IMR-90 (cell line): ENCODE results near the gene PBXIP1. TPM values are rescaled to one million over a fixed set of nuclear protein-coding genes. Genes with fewer than 3 reads are reported as not detected.

Experiments
- ATAC-seq: fragments of 200-7000 bp; cut with Tn5 transposase; 2 replicates; pipeline ENCODE4 v1.9.1; 2020; ENCODE audit warnings: low read depth, mild to moderate bottlenecking, moderate library complexity
- BruUV-seq: library from RNA; stranded (reverse); fragments of 400-500 nt; replicated peaks from 2 replicates; lab custom pipeline; 2021; lab: Mats Ljungman, UMichigan
- CTCF ChIA-PET: fragments of 300-600 bp; formaldehyde crosslinking; extraction: SDS; loops from one replicate; lab custom pipeline; 2021; ENCODE audit warnings: antibody characterized with exemption; lab: Yijun Ruan, JAX
- POLR2A ChIA-PET: fragments of 300-600 bp; sonication (Branson Sonifier 250); formaldehyde crosslinking; loops from one replicate; lab custom pipeline; 2022; ENCODE audit warnings: antibody characterized with exemption; ENCODE audit not compliant: unreplicated experiment; lab: Charles Lee
- DNase-seq: peaks from one replicate; pipeline ENCODE4 v3.0.0; 2013
- H2AFZ ChIP-seq: replicated peaks from 2 replicates; pipeline ENCODE3; 2013; ENCODE audit warnings: low read length, mild to moderate bottlenecking; ENCODE audit not compliant: poor library complexity
- H2AK5ac ChIP-seq: 2 replicates; pipeline ENCODE4 v1.6.1; 2013; ENCODE audit warnings: low read depth, low read length, inconsistent platforms
- H2AK9ac ChIP-seq: replicated peaks from 2 replicates; pipeline ENCODE3; 2013; ENCODE audit warnings: mild to moderate bottlenecking, low read depth, low read length, moderate library complexity; ENCODE audit not compliant: poor library complexity
- H2BK120ac ChIP-seq: 2 replicates; pipeline ENCODE4 v1.6.1; 2013; ENCODE audit warnings: low read depth, low read length, inconsistent platforms
- H2BK15ac ChIP-seq: 3 replicates; pipeline ENCODE4 v1.6.1; 2013; ENCODE audit warnings: low read depth, low read length, inconsistent platforms
- H2BK20ac ChIP-seq: 2 replicates; pipeline ENCODE4 v1.6.1; 2013; ENCODE audit warnings: low read depth, mild to moderate bottlenecking, inconsistent platforms, low read length, moderate library complexity
- H2BK5ac ChIP-seq: 2 replicates; pipeline ENCODE4 v1.6.1; 2013; ENCODE audit warnings: mild to moderate bottlenecking, low read depth, low read length, inconsistent platforms; ENCODE audit not compliant: poor library complexity, severe bottlenecking
- H3K14ac ChIP-seq: replicated peaks from 2 replicates; pipeline ENCODE4 v1.6.1; 2013; ENCODE audit warnings: low read depth, low read length, inconsistent platforms
- H3K18ac ChIP-seq: 2 replicates; pipeline ENCODE4 v1.6.1; 2013; ENCODE audit warnings: low read depth, low read length, control low read depth
- H3K23ac ChIP-seq: 2 replicates; pipeline ENCODE4 v1.6.1; 2013; ENCODE audit warnings: low read depth, low read length, inconsistent platforms
- H3K27ac ChIP-seq: 2 replicates; pipeline ENCODE4 v1.5.1; 2013; ENCODE audit warnings: mild to moderate bottlenecking, control low read depth, low read length; ENCODE audit not compliant: insufficient read depth
- H3K27me3 ChIP-seq: 2 replicates; pipeline ENCODE4 v1.6.1; 2013; ENCODE audit warnings: low read length; ENCODE audit not compliant: control insufficient read depth, insufficient read depth
- H3K36me3 ChIP-seq: 2 replicates; pipeline ENCODE4 v1.6.1; 2013; ENCODE audit warnings: low read length, mixed read lengths; ENCODE audit not compliant: control insufficient read depth, insufficient read depth
- H3K4ac ChIP-seq: 2 replicates; pipeline ENCODE4 v1.6.1; 2013; ENCODE audit warnings: low read depth, low read length, inconsistent platforms
- H3K4me1 ChIP-seq: 2 replicates; pipeline ENCODE4 v1.6.1; 2013; ENCODE audit warnings: low read length, mixed read lengths; ENCODE audit not compliant: control insufficient read depth, insufficient read depth
- H3K4me2 ChIP-seq: 2 replicates; pipeline ENCODE4 v1.6.1; 2013; ENCODE audit warnings: low read depth, mild to moderate bottlenecking, control low read depth, low read length, moderate library complexity
- H3K4me3 ChIP-seq: 2 replicates; pipeline ENCODE4 v1.5.1; 2013; ENCODE audit warnings: low read depth, mild to moderate bottlenecking, control low read depth, low read length, moderate library complexity; ENCODE audit not compliant: insufficient read depth
- H3K56ac ChIP-seq: 2 replicates; pipeline ENCODE4 v1.6.1; 2013; ENCODE audit warnings: low read length, inconsistent platforms; ENCODE audit not compliant: insufficient read depth; ENCODE audit errors: extremely low read depth
- H3K79me1 ChIP-seq, 2 experiments: 2 replicates each; pipeline ENCODE4 v1.6.1; 2013; ENCODE audit warnings: low read length in 2 of 2, inconsistent platforms in 1 of 2, low read depth in 1 of 2
- H3K9ac ChIP-seq: 2 replicates; pipeline ENCODE4 v1.6.1; 2013; ENCODE audit warnings: low read depth, low read length, control low read depth
- H3K9me1 ChIP-seq: 2 replicates; pipeline ENCODE4 v1.6.1; 2013; ENCODE audit warnings: low read length, inconsistent platforms; ENCODE audit not compliant: insufficient read depth
- H3K9me3 ChIP-seq: 2 replicates; pipeline ENCODE4 v1.6.1; 2013; ENCODE audit warnings: low read length; ENCODE audit not compliant: control insufficient read depth, insufficient read depth
- H4K20me1 ChIP-seq: 2 replicates; pipeline ENCODE4 v1.6.1; 2013; ENCODE audit warnings: low read length, inconsistent platforms; ENCODE audit not compliant: insufficient read depth
- H4K5ac ChIP-seq: 2 replicates; pipeline ENCODE4 v1.6.1; 2013; ENCODE audit warnings: mild to moderate bottlenecking, low read depth, low read length, control low read depth
- H4K8ac ChIP-seq, 2 experiments: 2 replicates each; pipeline ENCODE4 v1.6.1; 2013; ENCODE audit warnings: low read depth in 2 of 2, low read length in 2 of 2, control low read depth in 1 of 2, inconsistent platforms in 1 of 2
- H4K91ac ChIP-seq: 2 replicates; pipeline ENCODE4 v1.6.1; 2013; ENCODE audit warnings: low read depth, low read length, inconsistent platforms; ENCODE audit not compliant: insufficient read depth
- BHLHE40 ChIP-seq: fragments of 150-350 bp; IDR thresholded peaks from 2 replicates; pipeline ENCODE4 v1.6.1; 2016; ENCODE audit warnings: mild to moderate bottlenecking, low read depth, low read length
- CEBPB ChIP-seq: IDR thresholded peaks from 2 replicates; pipeline ENCODE4 v1.6.1; 2012; ENCODE audit warnings: low read depth, low read length, improper control_type of control experiment
- CHD1 ChIP-seq: IDR thresholded peaks from 2 replicates; pipeline ENCODE4 v1.6.1; 2012; ENCODE audit warnings: low read depth, low read length, improper control_type of control experiment
- MAFK ChIP-seq: IDR thresholded peaks from 2 replicates; pipeline ENCODE4 v1.6.1; 2012; ENCODE audit warnings: low read depth, low read length, improper control_type of control experiment
- MAZ ChIP-seq: IDR thresholded peaks from 2 replicates; pipeline ENCODE4 v1.6.1; 2012; ENCODE audit warnings: low read depth, mild to moderate bottlenecking, low read length, improper control_type of control experiment, moderate library complexity, borderline replicate concordance
- NFE2L2 ChIP-seq: fragments of 150-350 bp; IDR thresholded peaks from 2 replicates; pipeline ENCODE4 v1.6.1; 2016; ENCODE audit warnings: low read depth, mild to moderate bottlenecking, low read length
- RAD21 ChIP-seq: IDR thresholded peaks from 2 replicates; pipeline ENCODE4 v1.6.1; 2012; ENCODE audit warnings: low read length, improper control_type of control experiment
- RFX5 ChIP-seq: IDR thresholded peaks from 2 replicates; pipeline ENCODE4 v1.8.0; 2012; ENCODE audit warnings: low read depth, mild to moderate bottlenecking, low read length, moderate library complexity
- SMC3 ChIP-seq: fragments of 150-350 bp; IDR thresholded peaks from 2 replicates; pipeline ENCODE4 v1.6.1; 2016; ENCODE audit warnings: low read depth, mild to moderate bottlenecking, antibody characterized with exemption, low read length, moderate library complexity
- WGBS, 2 experiments: methylation state at CpG; one replicate each; pipeline versions ENCODE4 v1.1.5 to v1.1.7; 2013; ENCODE audit warnings: missing lambda C conversion rate in 2 of 2; ENCODE audit not compliant: insufficient read length in 1 of 2; ENCODE audit errors: extremely low coverage in 2 of 2; 5-methylcytosine and 5-hydroxymethylcytosine counted together
- dilution Hi-C: fragments of 300-500 bp; cut with HindIII; formaldehyde crosslinking; loops from one replicate; pipeline ENCODE4 v1.14.3; 2018; ENCODE audit warnings: low sequenced_read_pairs; ENCODE audit not compliant: unreplicated experiment
- in situ Hi-C: fragments of 300-500 bp; cut with MboI; formaldehyde crosslinking; loops from 3 replicates; pipeline ENCODE4 v1.14.3; 2019; ENCODE audit warnings: low sequenced_read_pairs, inconsistent platforms, mixed read lengths
- intact Hi-C: fragments of 100-400 bp; cut with micrococcal nuclease; formaldehyde crosslinking; loops from 2 replicates; pipeline ENCODE4 v1.10.0; 2022
- polyA plus RNA-seq, 3 experiments: library from polyadenylated mRNA; depleted of rRNA; stranded (reverse); fragments of >200 nt; gene quantifications; 2 replicates each; pipeline ENCODE4 v1.2.3, GENCODE V29; 2012; ENCODE audit warnings: low replicate concordance in 1 of 3
- total RNA-seq: library from RNA; depleted of rRNA; stranded (reverse); fragments of >200 nt; gene quantifications from 2 replicates; pipeline ENCODE4 v1.2.3, GENCODE V29; 2012
- TF ChIP-seq, protein P1 (sequence below): fragments of 150-350 bp; IDR thresholded peaks from 2 replicates; pipeline ENCODE4 v1.6.1; 2016; ENCODE audit warnings: low read depth, mild to moderate bottlenecking, low read length, moderate library complexity, borderline replicate concordance
- TF ChIP-seq, protein P2 (sequence below): conservative IDR thresholded peaks from 2 replicates; pipeline ENCODE4 v1.5.1; 2012; ENCODE audit warnings: mild to moderate bottlenecking, low read depth, low read length, improper control_type of control experiment
- TF ChIP-seq, protein P3 (sequence below): fragments of 150-350 bp; IDR thresholded peaks from 2 replicates; pipeline ENCODE4 v1.6.1; 2017; ENCODE audit warnings: mild to moderate bottlenecking, antibody characterized with exemption, low read length, low read depth

The PBXIP1 gene
- total and polyA plus RNA-seq, 2 of the 4 experiments (the other 2 are of a cell fraction): 28.3 to 44.2 TPM

DNA sequence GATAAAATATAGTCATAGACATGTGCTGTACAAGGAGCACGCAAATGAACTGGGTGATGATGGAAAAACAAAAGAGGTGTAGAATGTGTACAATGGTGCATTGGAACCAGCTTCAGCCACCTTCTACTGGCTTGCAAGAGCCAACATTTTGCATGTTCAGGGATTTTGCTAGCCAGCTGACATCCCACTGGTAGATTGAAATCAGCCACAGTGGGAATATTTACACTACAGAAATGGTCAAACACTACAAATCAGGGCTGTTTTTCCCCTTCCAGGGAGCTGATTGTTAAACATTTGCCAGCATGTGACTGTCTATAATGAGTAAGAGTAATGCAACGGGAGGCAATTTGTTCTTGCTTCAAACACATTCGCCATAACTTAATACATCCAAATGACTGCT, 42.6 kb downstream of the PBXIP1 start:
- no peaks in the 10 kb centered on the region for H4K20me1 ChIP-seq
- no peak overlapping the region for H3K14ac ChIP-seq
- H3K27ac ChIP-seq: no peak overlapping the region
- no peak for DNase-seq
- no peak overlapping the region for H2BK20ac ChIP-seq
- H2BK15ac ChIP-seq: no peak overlapping the region
- no peaks in the 10 kb centered on the region for H3K9me1 ChIP-seq
- no peak overlapping the region for H4K8ac ChIP-seq
- CTCF ChIA-PET: no interaction called here
- no peak overlapping the region for H2AK9ac ChIP-seq
- no CpG with 5 or more reads among the region's 3 CpGs for WGBS, 2 experiments
- H2AFZ ChIP-seq: no peak overlapping the region
- H3K18ac ChIP-seq: no peak overlapping the region
- no peak overlapping the region for H2BK5ac ChIP-seq
- H3K4me3 ChIP-seq: no peak overlapping the region
- H3K9me3 ChIP-seq: peaks cover 13% of the 10 kb centered on the region
- dilution Hi-C loops: no loop called here
- H4K5ac ChIP-seq: no peak overlapping the region
- in situ Hi-C loops: no loop called here
- H3K79me1 ChIP-seq: no peaks in the 10 kb centered on the region
- no peak overlapping the region for H3K23ac ChIP-seq
- H3K56ac ChIP-seq: no peak overlapping the region
- no TSS peak for BruUV-seq
- no peaks in the 10 kb centered on the region for H3K4me1 ChIP-seq
- POLR2A ChIA-PET: no interaction called here
- no peak overlapping the region for H3K4me2 ChIP-seq
- no peak overlapping the region for H3K9ac ChIP-seq
- no peak overlapping the region for H2BK120ac ChIP-seq
- intact Hi-C loops: no loop called here
- no peak overlapping the region for H4K91ac ChIP-seq
- H3K4ac ChIP-seq: no peak overlapping the region
- no peak overlapping the region for H2AK5ac ChIP-seq
- peaks cover 30% of the 10 kb centered on the region for H3K27me3 ChIP-seq
- no peak for TF ChIP-seq MAZ
- no peak for TF ChIP-seq NFE2L2
- TF ChIP-seq BHLHE40: no peak
- no peak for TF ChIP-seq RAD21
- no peak for TF ChIP-seq CHD1
- TF ChIP-seq SMC3: no peak
- TF ChIP-seq, protein P1, sequence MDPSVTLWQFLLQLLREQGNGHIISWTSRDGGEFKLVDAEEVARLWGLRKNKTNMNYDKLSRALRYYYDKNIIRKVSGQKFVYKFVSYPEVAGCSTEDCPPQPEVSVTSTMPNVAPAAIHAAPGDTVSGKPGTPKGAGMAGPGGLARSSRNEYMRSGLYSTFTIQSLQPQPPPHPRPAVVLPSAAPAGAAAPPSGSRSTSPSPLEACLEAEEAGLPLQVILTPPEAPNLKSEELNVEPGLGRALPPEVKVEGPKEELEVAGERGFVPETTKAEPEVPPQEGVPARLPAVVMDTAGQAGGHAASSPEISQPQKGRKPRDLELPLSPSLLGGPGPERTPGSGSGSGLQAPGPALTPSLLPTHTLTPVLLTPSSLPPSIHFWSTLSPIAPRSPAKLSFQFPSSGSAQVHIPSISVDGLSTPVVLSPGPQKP: no peak
- TF ChIP-seq CEBPB: no peak
- no peak for TF ChIP-seq RFX5
- TF ChIP-seq, protein P2, sequence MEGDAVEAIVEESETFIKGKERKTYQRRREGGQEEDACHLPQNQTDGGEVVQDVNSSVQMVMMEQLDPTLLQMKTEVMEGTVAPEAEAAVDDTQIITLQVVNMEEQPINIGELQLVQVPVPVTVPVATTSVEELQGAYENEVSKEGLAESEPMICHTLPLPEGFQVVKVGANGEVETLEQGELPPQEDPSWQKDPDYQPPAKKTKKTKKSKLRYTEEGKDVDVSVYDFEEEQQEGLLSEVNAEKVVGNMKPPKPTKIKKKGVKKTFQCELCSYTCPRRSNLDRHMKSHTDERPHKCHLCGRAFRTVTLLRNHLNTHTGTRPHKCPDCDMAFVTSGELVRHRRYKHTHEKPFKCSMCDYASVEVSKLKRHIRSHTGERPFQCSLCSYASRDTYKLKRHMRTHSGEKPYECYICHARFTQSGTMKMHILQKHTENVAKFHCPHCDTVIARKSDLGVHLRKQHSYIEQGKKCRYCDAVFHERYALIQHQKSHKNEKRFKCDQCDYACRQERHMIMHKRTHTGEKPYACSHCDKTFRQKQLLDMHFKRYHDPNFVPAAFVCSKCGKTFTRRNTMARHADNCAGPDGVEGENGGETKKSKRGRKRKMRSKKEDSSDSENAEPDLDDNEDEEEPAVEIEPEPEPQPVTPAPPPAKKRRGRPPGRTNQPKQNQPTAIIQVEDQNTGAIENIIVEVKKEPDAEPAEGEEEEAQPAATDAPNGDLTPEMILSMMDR: no peak
- TF ChIP-seq MAFK: no peak
- TF ChIP-seq, protein P3, sequence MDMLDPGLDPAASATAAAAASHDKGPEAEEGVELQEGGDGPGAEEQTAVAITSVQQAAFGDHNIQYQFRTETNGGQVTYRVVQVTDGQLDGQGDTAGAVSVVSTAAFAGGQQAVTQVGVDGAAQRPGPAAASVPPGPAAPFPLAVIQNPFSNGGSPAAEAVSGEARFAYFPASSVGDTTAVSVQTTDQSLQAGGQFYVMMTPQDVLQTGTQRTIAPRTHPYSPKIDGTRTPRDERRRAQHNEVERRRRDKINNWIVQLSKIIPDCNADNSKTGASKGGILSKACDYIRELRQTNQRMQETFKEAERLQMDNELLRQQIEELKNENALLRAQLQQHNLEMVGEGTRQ: no peak
- no peak for ATAC-seq
- no peaks in the 10 kb centered on the region for H3K36me3 ChIP-seq
